NCI-H526 treated with DMSO at 0.1 percent for 48 hours (cell line): ENCODE results near the gene MC1R.
"Not testable (repeated sequence)": the region's sequence is repeated elsewhere in the genome, so short reads cannot be mapped to it uniquely, and the experiment has no call there.

Experiments
- DNase-seq: peaks from one replicate; lab custom pipeline; 2025; lab: John Stamatoyannopoulos, UW

Gene MC1R

DNA sequence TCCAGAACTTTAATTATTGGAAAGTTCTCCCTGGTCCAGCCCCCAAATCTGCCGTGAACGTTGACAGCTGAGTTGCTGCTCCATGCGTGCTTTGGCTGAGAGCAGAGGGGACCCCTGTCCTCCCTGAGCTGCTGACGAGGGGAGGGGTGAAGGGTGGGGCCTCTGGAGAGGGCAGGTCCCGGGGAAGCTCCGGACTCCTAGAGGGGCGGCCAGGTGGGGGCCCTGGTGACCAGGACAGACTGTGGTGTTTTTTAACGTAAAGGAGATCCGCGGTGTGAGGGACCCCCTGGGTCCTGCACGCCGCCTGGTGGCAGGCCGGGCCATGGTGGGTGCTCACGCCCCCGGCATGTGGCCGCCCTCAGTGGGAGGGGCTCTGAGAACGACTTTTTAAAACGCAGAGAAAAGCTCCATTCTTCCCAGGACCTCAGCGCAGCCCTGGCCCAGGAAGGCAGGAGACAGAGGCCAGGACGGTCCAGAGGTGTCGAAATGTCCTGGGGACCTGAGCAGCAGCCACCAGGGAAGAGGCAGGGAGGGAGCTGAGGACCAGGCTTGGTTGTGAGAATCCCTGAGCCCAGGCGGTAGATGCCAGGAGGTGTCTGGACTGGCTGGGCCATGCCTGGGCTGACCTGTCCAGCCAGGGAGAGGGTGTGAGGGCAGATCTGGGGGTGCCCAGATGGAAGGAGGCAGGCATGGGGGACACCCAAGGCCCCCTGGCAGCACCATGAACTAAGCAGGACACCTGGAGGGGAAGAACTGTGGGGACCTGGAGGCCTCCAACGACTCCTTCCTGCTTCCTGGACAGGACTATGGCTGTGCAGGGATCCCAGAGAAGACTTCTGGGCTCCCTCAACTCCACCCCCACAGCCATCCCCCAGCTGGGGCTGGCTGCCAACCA, at the start of gene MC1R:
TSS of gene MC1R (plus strand) at position 410 of the 895 bp plus-strand sequence. CDS start at position 807, 397 bp downstream.
- DNase-seq: no peak

DNA sequence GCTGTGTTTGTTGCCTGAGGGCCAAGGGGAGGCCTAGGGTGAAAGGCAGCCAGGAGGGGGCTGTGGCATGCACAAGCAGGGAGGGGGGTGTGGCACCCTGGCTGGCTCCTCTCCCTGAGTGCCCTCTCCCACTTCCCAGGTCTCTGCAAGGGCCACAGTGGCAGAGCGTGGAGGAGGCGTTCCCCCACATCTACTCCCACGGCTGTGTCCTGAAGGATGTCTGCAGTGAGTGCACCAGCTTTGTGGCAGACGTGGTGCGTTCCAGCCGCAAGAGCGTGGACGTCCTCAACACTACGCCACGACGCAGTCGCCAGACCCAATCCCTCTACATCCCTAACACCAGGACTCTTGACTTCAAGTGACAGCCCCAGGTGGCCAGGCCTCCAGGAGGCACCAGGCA, 48.8 kb upstream of the MC1R start:
- no peak for DNase-seq

DNA sequence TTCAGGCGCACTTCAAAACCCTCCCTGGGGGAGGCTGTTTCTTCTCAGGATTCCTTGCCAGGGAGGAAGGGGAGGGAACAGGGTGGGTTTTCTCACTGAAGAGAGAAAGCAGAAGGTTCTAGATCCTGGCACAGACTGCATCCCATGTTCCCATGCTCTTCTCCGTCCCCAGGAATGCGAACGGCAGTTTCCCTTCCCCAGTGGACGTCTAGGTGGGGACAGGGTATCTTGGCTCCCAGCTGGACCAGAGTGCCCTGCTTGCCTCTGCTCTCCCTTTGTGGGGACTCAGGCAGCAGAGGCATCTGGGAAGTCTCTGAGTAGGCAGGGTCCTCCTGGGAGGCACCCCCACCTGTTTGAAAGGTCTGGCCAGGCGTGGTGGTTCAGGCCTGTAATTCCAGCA, 48.2 kb upstream of the MC1R start:
- DNase-seq: no peak

DNA sequence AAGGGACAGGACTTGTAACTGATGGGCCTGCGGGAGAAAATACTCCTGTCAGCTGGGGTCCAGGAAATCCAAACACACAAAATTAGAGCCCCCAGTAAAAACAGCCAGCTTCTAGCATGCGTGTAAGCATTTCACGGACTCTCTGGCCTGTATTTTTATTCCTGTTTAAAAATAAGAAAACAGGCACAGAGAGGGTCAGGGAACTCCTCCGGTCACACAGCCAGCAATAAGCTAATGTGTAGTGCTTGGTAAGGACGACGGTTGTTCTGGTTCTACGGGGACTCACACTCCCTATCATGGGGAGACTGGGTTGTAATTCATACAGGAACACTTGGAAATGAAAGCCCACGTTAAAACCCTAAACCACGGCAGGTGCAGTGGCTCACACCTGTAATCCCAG, 46.8 kb upstream of the MC1R start:
- DNase-seq: no peak

DNA sequence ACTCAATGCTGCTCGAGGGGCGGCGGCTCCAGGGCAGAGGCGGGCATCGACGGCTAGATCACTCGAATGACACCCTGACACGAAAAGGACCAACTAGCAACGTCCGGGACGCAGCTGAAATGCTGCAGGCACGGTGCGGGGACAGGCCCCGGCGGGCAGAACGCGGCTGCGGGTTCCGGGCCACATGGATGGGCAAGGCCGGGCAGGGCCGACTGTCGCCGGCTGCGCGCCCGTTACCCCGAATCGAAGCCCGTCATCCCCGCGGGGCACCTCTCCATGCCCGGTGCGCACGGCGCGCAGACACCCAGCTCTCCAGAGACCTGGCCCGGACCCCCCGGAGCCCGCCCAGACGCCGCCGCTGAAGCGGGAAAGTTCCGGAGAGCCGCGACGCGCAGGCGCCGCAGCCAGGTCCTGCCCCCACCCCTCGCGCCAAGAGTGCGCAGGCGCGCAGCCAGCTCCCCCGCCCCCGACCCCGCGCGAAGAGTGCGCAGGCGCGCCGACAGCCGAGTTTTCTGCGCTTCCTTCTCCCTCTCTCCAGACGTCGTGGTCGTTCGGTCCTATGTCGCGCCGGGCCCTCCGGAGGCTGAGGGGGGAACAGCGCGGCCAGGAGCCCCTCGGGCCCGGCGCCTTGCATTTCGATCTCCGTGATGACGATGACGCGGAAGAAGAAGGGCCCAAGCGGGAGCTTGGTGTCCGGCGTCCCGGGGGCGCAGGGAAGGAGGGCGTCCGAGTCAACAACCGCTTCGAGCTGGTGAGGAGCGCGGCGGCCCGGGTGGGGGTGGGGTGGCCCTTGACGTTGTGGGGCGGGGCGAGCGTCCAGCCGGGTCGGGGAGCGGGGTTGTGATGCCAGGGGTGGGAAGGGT, 45.3 kb upstream of the MC1R start, which contains the start of gene TCF25:
TSS of gene TCF25 (plus strand) at position 484 of the 863 bp plus-strand sequence. CDS start at position 560, 76 bp downstream.
- peak; percentile 51 for DNase-seq

DNA sequence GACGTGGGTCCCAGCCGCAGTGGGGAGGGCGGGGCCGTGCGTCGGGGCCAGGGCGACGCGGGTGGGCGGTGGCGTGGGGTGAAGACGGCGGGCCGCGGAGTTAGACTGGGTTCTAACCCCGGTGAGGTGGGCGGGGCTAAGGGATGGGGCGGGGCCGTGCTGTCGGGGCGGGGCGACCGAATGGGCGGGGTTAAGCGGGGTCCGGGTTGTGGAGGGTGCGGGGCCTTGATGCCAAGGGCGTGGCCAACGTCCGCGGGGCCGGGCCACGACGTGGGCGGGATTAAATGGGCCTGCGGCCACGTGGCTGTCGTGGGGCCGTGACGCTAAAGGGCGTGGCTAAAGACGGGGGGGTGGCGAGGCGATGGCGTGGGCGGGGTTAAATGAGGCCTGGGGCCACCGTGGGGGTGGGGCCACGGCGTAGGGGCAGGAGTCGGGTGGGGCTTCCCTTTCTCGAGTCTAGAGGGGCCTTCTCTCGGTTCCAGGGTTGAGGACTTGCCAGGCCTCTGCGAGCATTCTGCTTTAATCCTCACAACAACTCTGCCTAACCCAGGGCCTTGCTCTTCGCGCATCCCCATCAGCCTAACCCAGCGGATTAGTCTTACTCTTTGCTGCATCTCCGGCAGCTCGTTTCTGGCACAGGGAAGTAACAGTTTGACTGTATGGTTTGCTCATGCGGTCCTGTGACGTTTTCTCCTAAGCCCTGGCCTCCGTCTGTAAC, 44.5 kb upstream of the MC1R start:
- peak; percentile 48 for DNase-seq

GRCh38 chr16:89879123-89879522, 39.5 kb upstream of the MC1R start:
- DNase-seq: not testable (repeated sequence)

- DNase-seq: no peak
Observed at GRCh38 chr16:89880477-89881367, 37.9 kb upstream of the MC1R start.

DNA sequence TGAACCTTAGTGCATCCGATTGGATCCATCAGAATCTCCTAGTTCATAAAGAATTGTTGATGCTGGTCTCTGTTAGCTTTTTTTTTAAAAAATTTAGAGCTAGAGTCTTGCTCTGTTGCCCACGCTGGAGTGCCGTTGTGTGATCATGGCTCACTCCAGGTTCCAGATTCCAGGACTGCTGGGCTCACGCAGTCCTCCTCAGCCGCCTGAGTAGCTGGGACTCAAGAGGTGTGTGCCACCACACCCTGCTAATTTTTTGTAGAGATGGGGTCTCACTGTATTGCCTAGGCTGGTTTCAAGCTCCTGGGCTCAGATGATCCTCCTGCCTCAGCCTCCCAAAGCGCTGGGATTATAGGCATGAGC, 37.3 kb upstream of the MC1R start:
- no peak for DNase-seq

GRCh38 chr16:89883346-89884040, 35.2 kb upstream of the MC1R start:
- DNase-seq: no peak

DNA sequence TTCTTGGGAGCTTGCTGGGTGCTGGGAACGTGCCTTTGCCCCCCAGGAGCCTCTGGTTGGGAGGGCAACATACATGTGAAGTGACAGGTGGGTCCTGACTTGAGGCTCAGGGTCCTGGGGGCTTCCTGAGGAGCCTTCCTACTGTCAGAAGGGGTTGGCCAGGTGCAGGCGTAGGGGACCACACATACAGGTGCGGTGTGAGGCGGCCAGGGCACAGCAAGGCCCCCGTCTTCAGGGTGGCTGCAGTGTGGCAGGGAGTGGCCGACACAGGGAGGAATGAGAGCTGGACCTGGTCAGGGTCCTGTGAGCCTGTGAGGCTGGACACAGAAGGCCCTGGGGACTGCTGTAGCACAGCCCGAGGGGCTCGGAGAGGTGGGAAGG, 34.6 kb upstream of the MC1R start:
- DNase-seq: no peak

GRCh38 chr16:89887243-89887642, 31.4 kb upstream of the MC1R start:
- DNase-seq: no peak

DNA sequence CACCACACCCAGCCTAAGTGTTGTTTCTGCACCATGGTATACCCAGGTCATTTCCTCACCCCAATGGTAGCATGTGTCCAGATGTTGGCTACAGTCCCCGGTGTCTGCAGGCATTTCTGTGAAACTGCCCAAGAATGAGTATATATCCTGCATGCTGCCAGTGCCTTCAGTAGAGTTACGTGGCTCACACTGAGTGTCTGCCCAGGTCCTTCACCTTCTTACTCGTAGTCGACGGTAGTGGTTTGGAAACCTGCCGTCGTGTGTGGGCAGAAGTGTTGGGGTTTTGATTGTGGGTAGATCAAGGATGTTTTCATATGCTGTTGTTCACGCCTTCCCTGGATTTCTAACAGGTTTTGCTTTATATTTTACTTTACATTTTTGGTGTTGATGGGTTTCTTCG, 28.5 kb upstream of the MC1R start:
- DNase-seq: no peak

- no peak for DNase-seq
Observed at GRCh38 chr16:89890886-89891657, 27.6 kb upstream of the MC1R start.

DNA sequence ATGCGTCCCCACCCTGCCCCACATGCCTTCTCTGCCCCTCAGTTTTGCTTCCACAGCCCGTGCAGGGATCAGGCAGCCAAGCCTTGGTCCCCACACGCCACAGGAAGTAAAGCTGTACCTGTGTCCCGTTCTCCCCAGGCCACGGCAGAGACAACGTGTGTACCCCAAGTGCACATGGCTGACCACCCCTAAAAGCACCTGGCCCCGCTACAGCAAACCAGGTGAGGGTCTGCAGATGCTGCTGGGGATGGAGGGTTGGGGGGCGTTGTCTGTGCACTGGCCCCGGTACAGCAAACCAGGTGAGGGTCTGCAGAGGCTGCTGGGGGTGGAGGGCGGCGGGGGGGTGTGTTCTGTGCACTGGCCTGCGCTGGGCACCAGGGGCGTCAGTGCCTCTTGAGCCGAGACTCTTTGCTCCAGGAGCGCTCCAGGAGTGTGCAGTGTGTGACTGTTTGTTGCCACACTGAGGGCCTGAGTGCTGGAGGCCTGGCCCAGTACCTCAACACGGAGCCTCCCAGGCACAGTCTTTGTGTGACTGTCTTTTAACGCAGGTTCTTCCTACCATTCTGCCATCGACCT, 26.5 kb upstream of the MC1R start:
- no peak for DNase-seq

- DNase-seq: no peak
Observed at GRCh38 chr16:89892635-89893034, 26.0 kb upstream of the MC1R start.

GRCh38 chr16:89893642-89894548, 24.8 kb upstream of the MC1R start:
- DNase-seq: no peak

DNA sequence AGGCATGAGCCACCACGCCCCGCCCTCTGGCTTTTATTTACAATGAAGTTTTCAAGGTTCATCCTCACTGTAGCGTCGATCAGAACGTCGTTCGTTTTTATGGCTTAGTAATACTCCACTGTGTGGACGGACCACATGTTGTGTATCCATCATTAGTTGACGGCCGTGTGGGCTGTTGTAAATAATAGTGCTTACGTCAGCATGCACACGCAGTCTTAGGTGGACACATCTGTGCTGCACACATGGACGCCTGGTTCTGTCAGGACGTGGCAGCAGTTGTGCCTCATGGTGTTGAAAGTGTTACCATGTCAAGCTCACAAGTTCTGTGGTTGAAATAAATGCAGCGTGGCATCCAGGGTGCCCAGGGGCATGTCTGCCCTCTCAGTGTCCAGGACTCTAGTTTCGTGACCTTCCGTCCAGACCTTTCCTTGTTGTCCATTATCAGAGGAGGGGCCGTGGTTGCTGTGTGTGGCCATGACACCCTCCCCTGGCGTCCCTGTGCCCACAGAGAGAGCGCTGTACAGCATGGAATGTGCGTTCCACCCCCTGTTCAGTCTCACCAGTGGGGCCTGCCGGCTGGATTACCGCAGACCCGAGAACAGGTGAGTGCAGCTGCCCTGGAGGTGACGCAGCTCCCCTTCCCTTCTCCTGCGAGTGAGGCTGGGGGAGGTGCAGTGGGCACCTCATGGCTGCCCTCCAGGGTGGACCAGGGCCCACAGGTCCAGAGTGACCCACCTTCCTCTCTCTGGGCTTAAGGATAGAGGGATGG, 23.0 kb upstream of the MC1R start:
- no peak for DNase-seq
